Vagina (tissue), 2 donors: ENCODE data around the gene PRSS38. TPM values are rescaled to one million over a fixed set of nuclear protein-coding genes. Genes with fewer than 3 reads are reported as not detected.

Experiments used
- DNase-seq, 2 donors: peaks; one replicate each; pipeline ENCODE4 v3.0.0-alpha.2; 2017; ENCODE audit errors: extremely low spot score in 2 of 2
- H3K27ac ChIP-seq: fragments of 200-600 bp; sonication (generic); one replicate; pipeline ENCODE4 v1.5.1; 2019
- H3K27me3 ChIP-seq: fragments of 200-600 bp; sonication (generic); one replicate; pipeline ENCODE4 v1.5.1; 2019
- H3K36me3 ChIP-seq, 2 donors: fragments of 200-600 bp; sonication (generic); one replicate each; pipeline ENCODE4 v1.5.1; 2017 to 2019
- H3K4me1 ChIP-seq: fragments of 200-600 bp; sonication (generic); one replicate; pipeline ENCODE4 v1.5.1; 2019
- H3K4me3 ChIP-seq, 2 donors: fragments of 200-600 bp; sonication (generic); 1 replicate in 1 of 2; 2 replicates in 1 of 2; pipeline ENCODE4 v1.5.1; 2016 to 2019
- H3K9me3 ChIP-seq: fragments of 200-600 bp; sonication (generic); one replicate; pipeline ENCODE4 v1.5.1; 2019
- CTCF ChIP-seq, 3 experiments: fragments of 450-650 bp in 2 of 3; fragments of 200-600 bp in 1 of 3; sonication (generic) in 1 of 3; IDR thresholded peaks; one replicate each; pipeline ENCODE4 v1.5.1; 2017 to 2019; ENCODE audit warnings: antibody characterized with exemption in 3 of 3, mild to moderate bottlenecking in 2 of 3, moderate library complexity in 2 of 3
- POLR2A ChIP-seq, 2 donors: fragments of 450-650 bp; IDR thresholded peaks; one replicate each; pipeline ENCODE4 v1.6.1; 2017; ENCODE audit warnings: antibody characterized with exemption in 2 of 2, mild to moderate bottlenecking in 2 of 2, moderate library complexity in 2 of 2
- POLR2AphosphoS5 ChIP-seq, 2 donors: sonication (generic); formaldehyde crosslinking; IDR thresholded peaks; one replicate each; pipeline ENCODE4 v1.9.0; 2017; ENCODE audit warnings: antibody characterized with exemption in 2 of 2, mild to moderate bottlenecking in 2 of 2, low read depth in 1 of 2; ENCODE audit not compliant: insufficient read depth in 1 of 2
- intact Hi-C: fragments of 100-400 bp; cut with DNase I; formaldehyde crosslinking; loops from one replicate; pipeline ENCODE4 v1.15.1; 2023
- total RNA-seq: library from RNA; depleted of rRNA; stranded (reverse); fragments of >200 nt; gene quantifications from one replicate; pipeline ENCODE4 v1.2.3, GENCODE V29; 2016

Gene PRSS38
- total RNA-seq, 1 donor from 2014 or later, result not detected

GRCh38 chr1:227768640-227769039 is 46.8 kb upstream of the PRSS38 start:
- Histone ChIP-seq H3K4me3 (no peak overlapping the region), H3K36me3 (peaks cover 0 to 33% of the 10 kb centered on the region in 2 donors), H3K4me1 (peaks cover 3% of the 10 kb centered on the region), H3K27ac (no peak overlapping the region), H3K27me3 (no peaks in the 10 kb centered on the region), H3K9me3 (no peaks in the 10 kb centered on the region)
- intact Hi-C loops, result no loop called here
- TF ChIP-seq CTCF (IDR thresholded peaks at IDR 0.05), result no peak
- TF ChIP-seq POLR2A (IDR thresholded peaks at IDR 0.05), result no peak
- TF ChIP-seq POLR2AphosphoS5 (IDR thresholded peaks at IDR 0.05; ENCODE audit: insufficient read depth in 1 of 2, low read depth in 1 of 2), result no peak
- DNase-seq, result no peak

GRCh38 chr1:227769047-227769935 is 46.2 kb upstream of the PRSS38 start:
- Histone ChIP-seq H3K4me1 (no peaks in the 10 kb centered on the region), H3K4me3 (no peak overlapping the region), H3K27ac (no peak overlapping the region), H3K27me3 (no peaks in the 10 kb centered on the region), H3K36me3 (peaks cover 0 to 33% of the 10 kb centered on the region in 2 donors), H3K9me3 (no peaks in the 10 kb centered on the region)
- no peak for TF ChIP-seq CTCF (IDR thresholded peaks at IDR 0.05)
- no peak for TF ChIP-seq POLR2AphosphoS5 (IDR thresholded peaks at IDR 0.05; ENCODE audit: insufficient read depth in 1 of 2, low read depth in 1 of 2)
- TF ChIP-seq POLR2A (IDR thresholded peaks at IDR 0.05), result no peak
- no peak for DNase-seq
- intact Hi-C loops, result no loop called here

- H3K9me3 ChIP-seq, result no peaks in the 10 kb centered on the region
- peaks cover 0 to 30% of the 10 kb centered on the region in 2 donors for H3K36me3 ChIP-seq
- H3K27me3 ChIP-seq, result no peaks in the 10 kb centered on the region
- no peak overlapping the region for H3K4me3 ChIP-seq
- no peak overlapping the region for H3K27ac ChIP-seq
- no peaks in the 10 kb centered on the region for H3K4me1 ChIP-seq
- intact Hi-C loops, result no loop called here
- no peak for TF ChIP-seq POLR2AphosphoS5 (IDR thresholded peaks at IDR 0.05; ENCODE audit: insufficient read depth in 1 of 2, low read depth in 1 of 2)
- no peak for TF ChIP-seq CTCF (IDR thresholded peaks at IDR 0.05)
- TF ChIP-seq POLR2A (IDR thresholded peaks at IDR 0.05), result no peak
- no peak for DNase-seq
Measured at GRCh38 chr1:227769936-227770494, 45.5 kb upstream of the PRSS38 start.

GRCh38 chr1:227770812-227771211 is 44.7 kb upstream of the PRSS38 start:
- intact Hi-C loops, result no loop called here
- H3K36me3 ChIP-seq, result peaks cover 0 to 30% of the 10 kb centered on the region in 2 donors
- H3K9me3 ChIP-seq, result no peaks in the 10 kb centered on the region
- H3K4me3 ChIP-seq, result no peak overlapping the region
- TF ChIP-seq POLR2AphosphoS5 (IDR thresholded peaks at IDR 0.05; ENCODE audit: insufficient read depth in 1 of 2, low read depth in 1 of 2) (no peak), POLR2A (IDR thresholded peaks at IDR 0.05) (no peak), CTCF (IDR thresholded peaks at IDR 0.05) (no peak)
- no peak for DNase-seq
- H3K27ac ChIP-seq, result no peak overlapping the region
- H3K27me3 ChIP-seq, result no peaks in the 10 kb centered on the region
- no peaks in the 10 kb centered on the region for H3K4me1 ChIP-seq

GRCh38 chr1:227771326-227771725 is 44.1 kb upstream of the PRSS38 start:
- no peak for DNase-seq

More at GRCh38 chr1:227771326-227771725, 44.1 kb upstream of the PRSS38 start:
- Histone ChIP-seq H3K4me3 (no peak overlapping the region), H3K4me1 (no peaks in the 10 kb centered on the region), H3K27me3 (no peaks in the 10 kb centered on the region), H3K36me3 (peaks cover 0 to 31% of the 10 kb centered on the region in 2 donors), H3K9me3 (no peaks in the 10 kb centered on the region), H3K27ac (no peak overlapping the region)
- no peak for TF ChIP-seq POLR2A (IDR thresholded peaks at IDR 0.05)
- no peak for TF ChIP-seq POLR2AphosphoS5 (IDR thresholded peaks at IDR 0.05; ENCODE audit: insufficient read depth in 1 of 2, low read depth in 1 of 2)
- no peak for TF ChIP-seq CTCF (IDR thresholded peaks at IDR 0.05)
- intact Hi-C loops, result no loop called here
